ENCODE results near the gene POLD1. TPM values are rescaled to one million over a fixed set of nuclear protein-coding genes. Genes with fewer than 3 reads are reported as not detected.

The POLD1 gene
- total and polyA plus RNA-seq, 2 of the 13 experiments (the other 11 are each of a cell fraction or from before 2014, with no cell fraction given): 17.4 to 54.0 TPM

GRCh38 chr19:50357178-50358100 is 26.7 kb upstream of the POLD1 start (continued):
- TF ChIP-seq ZNF318 (CRISPR knock-in tag; IDR thresholded peaks at IDR 0.05): no peak
- no peak for TF ChIP-seq ZNF282 (IDR thresholded peaks at IDR 0.05; ENCODE audit: partially characterized antibody)
- TF ChIP-seq THAP9 (CRISPR knock-in tag; IDR thresholded peaks at IDR 0.05; ENCODE audit: borderline replicate concordance): peak; percentile 39; the same call in 1 of the 2 replicates
- TF ChIP-seq ZNF280B (CRISPR knock-in tag; IDR thresholded peaks at IDR 0.05; ENCODE audit: borderline replicate concordance): peak; percentile 66; the same call in 1 of the 2 replicates
- peak; percentile 65 for TF ChIP-seq ELF1 (CRISPR knock-in tag; IDR thresholded peaks at IDR 0.05)
- TF ChIP-seq ZSCAN21 (CRISPR knock-in tag; IDR thresholded peaks at IDR 0.05; ENCODE audit: borderline replicate concordance): 0 out of 2 replicates have a peak, but pooled peaks have one; percentile 43
- TF ChIP-seq ZNF773 (CRISPR knock-in tag; IDR thresholded peaks at IDR 0.05; ENCODE audit: borderline replicate concordance): no peak
- TF ChIP-seq THAP11 (CRISPR knock-in tag; IDR thresholded peaks at IDR 0.05): 0 out of 2 replicates have a peak, but pooled peaks have one; percentile 21
- TF ChIP-seq ARHGAP35 (CRISPR knock-in tag; IDR thresholded peaks at IDR 0.05; ENCODE audit: borderline replicate concordance): 0 out of 2 replicates have a peak, but pooled peaks have one; percentile 15
- TF ChIP-seq ZNF230 (CRISPR knock-in tag; IDR thresholded peaks at IDR 0.05): no peak
- TF ChIP-seq AGO2 (optimal IDR thresholded peaks at IDR 0.05; ENCODE audit: low read depth, low read length): no peak
- no peak for TF ChIP-seq RAD51 (IDR thresholded peaks at IDR 0.05; ENCODE audit: borderline replicate concordance)
- peak; percentile 55 for TF ChIP-seq ZBTB7B (CRISPR knock-in tag; IDR thresholded peaks at IDR 0.05)
- peak; percentile 32; the same call in 1 of the 2 replicates for TF ChIP-seq ETV5 (CRISPR knock-in tag; IDR thresholded peaks at IDR 0.05; ENCODE audit: borderline replicate concordance)
- TF ChIP-seq ZNF10 (CRISPR knock-in tag; IDR thresholded peaks at IDR 0.05; ENCODE audit: borderline replicate concordance, low read depth): no peak

All from HepG2 (cell line).